Raji (cell line): Measurements from ENCODE around the gene OR52I1.

ENCODE experiments used
- POLR2A ChIP-seq: IDR thresholded peaks from 2 replicates; pipeline ENCODE4 v1.6.1; 2011; ENCODE audit warnings: low read depth, low read length, control low read depth; ENCODE audit not compliant: insufficient read depth

OR52I1 gene

GRCh38 chr11:4606231-4607015 is 12.6 kb downstream of the OR52I1 start:
- TF ChIP-seq POLR2A = no peak

GRCh38 chr11:4607096-4607495 is 13.3 kb downstream of the OR52I1 start:
- no peak for TF ChIP-seq POLR2A

DNA sequence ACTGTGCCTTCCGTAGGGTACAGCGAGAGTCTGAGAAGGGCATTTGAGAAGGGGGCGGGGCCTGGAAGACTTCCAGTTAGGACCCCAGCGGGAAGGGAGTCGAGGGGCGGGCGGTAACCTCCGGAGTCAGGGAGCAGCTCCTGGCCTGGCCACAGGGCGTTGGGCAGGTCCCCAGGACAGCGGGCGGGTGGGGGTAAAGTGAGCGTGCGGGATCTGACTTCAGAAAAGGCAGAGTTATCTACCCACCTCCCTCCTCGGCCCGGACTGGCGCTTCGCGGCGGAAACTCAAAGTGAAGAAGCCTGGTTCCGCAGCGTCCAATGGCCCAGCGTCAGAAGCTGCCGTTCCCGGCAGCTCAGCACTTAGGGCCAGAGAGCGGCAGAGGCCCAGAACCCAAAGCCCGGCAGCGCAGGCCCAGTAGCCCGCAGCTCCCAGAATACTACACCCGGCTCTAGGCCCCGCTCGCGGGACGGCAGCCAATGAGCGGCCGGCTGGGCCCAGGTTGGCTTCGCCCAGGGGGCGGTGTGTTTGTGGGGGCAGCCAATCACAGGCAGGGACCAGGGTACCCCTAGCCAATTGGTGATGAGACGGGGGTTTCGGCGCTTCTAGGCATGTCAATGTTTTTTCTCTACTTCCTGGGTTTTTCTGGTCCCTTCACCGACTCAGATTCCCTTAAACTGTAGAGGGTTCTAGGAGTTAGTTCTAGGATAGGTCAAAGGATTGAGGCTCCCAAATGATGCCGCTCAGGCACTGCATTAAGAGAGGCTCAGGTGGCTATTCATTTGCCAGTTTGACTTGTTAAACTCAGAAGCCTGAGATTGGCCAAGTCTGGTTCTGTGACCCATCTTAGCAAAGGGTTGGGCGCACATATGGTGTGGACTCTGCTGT is 14.2 kb downstream of the OR52I1 start, which contains the start of gene TRIM68:
Gene TRIM68 (minus strand): TSS at position 451 of the 886 bp plus-strand sequence. CDS start 2,727 bp downstream, outside the sequence.
- TF ChIP-seq POLR2A = no peak

DNA sequence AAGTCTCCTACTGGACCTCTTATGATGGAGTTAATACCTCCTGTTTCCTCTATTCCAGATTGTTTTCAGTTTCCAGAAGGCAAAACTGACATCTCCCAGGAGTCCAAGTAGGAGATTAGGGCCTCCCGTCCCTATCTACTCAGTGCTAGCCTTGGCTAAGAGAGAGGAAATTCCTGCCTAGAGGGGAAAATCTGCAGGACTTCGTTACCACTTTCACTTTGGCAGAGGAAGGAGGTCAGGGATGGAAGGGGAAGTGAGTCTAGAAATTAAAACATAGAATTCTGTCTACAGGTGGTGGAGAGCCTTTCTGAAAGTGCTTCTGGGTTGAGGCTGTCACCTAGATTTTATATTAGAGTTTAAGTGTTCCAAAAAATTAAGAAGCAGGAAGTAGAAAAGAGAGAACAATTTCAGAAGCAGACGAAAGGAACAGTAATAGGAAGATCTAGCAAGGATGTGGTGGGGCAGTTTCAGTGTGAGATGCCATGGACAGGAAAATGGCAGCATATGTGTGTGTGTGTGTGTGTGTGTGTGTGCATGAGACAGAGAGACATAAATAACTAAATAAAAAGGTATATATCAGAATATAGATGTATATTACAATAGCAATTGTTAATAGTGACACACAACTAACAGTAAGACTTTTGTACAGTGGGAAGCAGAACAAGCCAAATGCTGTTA is 16.6 kb downstream of the OR52I1 start:
- no peak for TF ChIP-seq POLR2A

- TF ChIP-seq POLR2A = no peak
Measured at GRCh38 chr11:4611986-4612385, 18.1 kb downstream of the OR52I1 start.

GRCh38 chr11:4615856-4616444 is 22.1 kb downstream of the OR52I1 start:
- TF ChIP-seq POLR2A = no peak

DNA sequence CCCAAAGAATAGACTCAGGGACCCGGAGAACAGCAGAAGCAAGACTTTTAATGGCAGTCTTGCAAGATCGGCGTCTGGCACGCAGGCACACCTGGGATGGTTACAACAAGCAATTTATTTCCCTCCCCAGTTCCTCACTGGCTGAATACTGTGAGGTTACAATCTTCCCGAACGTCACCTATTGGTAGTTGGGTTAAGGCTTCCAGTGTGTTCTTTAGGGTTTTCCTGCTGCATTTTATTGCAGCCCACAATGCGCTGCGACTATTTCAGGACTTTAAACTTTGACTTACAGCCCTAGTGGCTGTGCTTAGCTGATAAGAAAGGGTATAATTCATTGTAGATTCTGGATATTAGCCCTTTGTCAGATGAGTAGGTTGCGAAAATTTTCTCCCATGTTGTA is 25.7 kb downstream of the OR52I1 start:
- TF ChIP-seq POLR2A = no peak

DNA sequence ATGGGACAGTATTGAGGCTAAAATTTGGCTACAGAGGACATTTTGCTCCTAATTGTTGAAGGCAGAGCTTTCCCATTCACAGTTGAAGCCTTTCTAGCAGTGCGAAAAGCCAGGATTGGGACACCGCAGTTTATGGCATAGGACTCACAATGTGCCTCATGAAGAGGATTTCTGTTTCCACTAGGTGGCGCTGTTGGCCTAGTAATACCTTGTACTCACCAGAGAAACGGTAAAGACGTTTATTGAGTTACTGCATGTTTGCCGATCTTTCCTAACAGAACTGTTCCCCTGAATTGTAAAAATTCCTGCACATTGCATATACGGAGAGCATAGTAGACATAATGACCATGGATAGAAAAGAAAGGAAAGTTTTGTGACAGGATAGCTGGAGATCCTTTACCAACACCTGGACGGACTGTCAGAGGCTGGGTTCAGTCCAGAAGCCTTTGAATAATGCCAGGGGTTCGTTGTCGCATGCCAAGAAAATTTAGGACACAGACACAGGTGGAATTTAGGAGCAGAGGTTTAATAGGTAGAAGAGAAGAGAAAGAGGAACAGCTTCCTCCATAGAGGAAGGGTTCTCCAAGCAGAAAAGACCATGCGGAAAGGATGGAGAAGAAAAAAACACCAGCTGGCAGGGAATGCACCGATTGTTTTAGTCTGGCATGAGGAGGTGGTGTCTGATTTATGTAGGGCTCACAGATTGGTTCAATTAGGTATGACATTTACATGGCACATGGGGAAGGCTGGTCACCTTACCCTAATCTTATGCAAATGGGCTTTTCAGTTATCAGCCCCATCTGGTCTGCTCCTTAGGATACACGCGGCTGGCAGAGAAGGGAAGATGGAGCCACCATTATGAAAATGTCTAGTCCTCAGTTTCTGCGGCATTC is 32.6 kb downstream of the OR52I1 start:
- TF ChIP-seq POLR2A = no peak

DNA sequence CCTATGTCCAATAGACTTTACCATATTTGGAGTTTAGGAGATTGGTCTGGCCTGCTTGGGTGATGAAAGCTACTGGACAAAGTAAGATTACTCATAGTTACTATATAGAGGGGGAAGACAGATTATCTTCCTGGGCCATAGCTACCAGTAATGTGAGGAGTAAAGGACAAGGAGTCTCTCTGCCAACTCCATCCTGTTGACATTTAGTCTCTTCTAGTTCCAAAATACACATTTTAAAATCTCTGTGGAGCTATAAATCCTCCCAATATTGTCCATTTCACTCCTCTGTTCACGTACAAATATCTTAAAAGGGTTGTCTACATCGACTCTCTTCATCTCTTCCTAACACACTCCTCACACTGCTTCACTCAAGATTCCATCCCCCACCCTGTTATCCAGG is 42.3 kb downstream of the OR52I1 start:
- TF ChIP-seq POLR2A = no peak

- no peak for TF ChIP-seq POLR2A
Measured at GRCh38 chr11:4636962-4637661, 43.3 kb downstream of the OR52I1 start, which contains the start of gene OR51D1. TSS of gene OR51D1 (plus strand) at chr11:4637477. CDS start at chr11:4639791, 2,314 bp downstream.

DNA sequence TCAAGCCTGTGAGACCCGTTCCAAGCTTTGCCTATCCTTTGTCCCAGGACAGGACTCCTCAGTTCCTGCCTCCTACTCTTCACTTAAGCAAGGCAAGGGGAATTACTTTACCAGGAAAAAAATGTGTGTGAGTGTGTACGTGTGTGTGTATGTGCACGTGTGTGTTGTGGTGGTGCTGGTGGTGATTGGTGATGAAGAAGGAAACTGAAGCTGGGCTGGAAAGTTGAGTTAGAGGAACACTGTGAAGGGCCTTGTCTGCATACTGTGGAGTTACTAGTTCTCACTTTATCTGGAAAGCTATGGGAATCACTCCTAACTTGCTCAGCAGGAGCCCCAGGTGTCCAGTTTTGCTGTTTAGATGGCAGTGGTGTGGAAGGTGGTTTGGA is 43.8 kb downstream of the OR52I1 start:
- no peak for TF ChIP-seq POLR2A

DNA sequence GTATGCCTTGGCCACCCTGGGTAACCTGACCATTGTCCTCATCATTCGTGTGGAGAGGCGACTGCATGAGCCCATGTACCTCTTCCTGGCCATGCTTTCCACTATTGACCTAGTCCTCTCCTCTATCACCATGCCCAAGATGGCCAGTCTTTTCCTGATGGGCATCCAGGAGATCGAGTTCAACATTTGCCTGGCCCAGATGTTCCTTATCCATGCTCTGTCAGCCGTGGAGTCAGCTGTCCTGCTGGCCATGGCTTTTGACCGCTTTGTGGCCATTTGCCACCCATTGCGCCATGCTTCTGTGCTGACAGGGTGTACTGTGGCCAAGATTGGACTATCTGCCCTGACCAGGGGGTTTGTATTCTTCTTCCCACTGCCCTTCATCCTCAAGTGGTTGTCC is 46.1 kb downstream of the OR52I1 start:
- TF ChIP-seq POLR2A = no peak

GRCh38 chr11:4641501-4641900 is 47.7 kb downstream of the OR52I1 start:
- TF ChIP-seq POLR2A = no peak
